ENCODE measurements around the gene AGAP3. TPM values are rescaled to one million over a fixed set of nuclear protein-coding genes. Genes with fewer than 3 reads are reported as not detected.

Gene AGAP3
- total RNA-seq, 1 experiment from 2014 or later = 126 TPM

GRCh38 chr7:151144387-151144786 lies 58.1 kb downstream of the AGAP3 start:
- Histone ChIP-seq H3K27ac (ENCODE audit: low read depth, low read length) (no peak overlapping the region), H3K9me2 (ENCODE audit: insufficient read depth) (no peaks in the 10 kb centered on the region), H3K79me2 (ENCODE audit: insufficient read depth, low read length) (no peaks in the 10 kb centered on the region), H3K4me2 (ENCODE audit: low read length) (no peak overlapping the region), H3K9me3 (ENCODE audit: control insufficient read depth in 1 of 2, insufficient read depth in 1 of 2, low read depth in 1 of 2, low read length in 2 of 2) (no peaks in the 10 kb centered on the region), H3K4me1 (ENCODE audit: control insufficient read depth in 1 of 2, insufficient read depth in 2 of 2, low read length in 2 of 2) (no peaks in the 10 kb centered on the region), H3K4me3 (replicated peaks in 1 of 2; ENCODE audit: low read depth in 1 of 2, low read length in 2 of 2) (no peak overlapping the region), H3K9ac (ENCODE audit: low read length) (no peak overlapping the region), H2AFZ (ENCODE audit: low read depth, low read length, poor library complexity, severe bottlenecking) (no peak overlapping the region), H4K20me1 (ENCODE audit: insufficient read depth) (no peaks in the 10 kb centered on the region), H3K36me3 (ENCODE audit: control insufficient read depth in 1 of 2, insufficient read depth in 2 of 2, low read length in 2 of 2) (peaks cover 17% of the 10 kb centered on the region in 2 experiments; a peak in 3 of 4 replicates), H3K27me3 (ENCODE audit: insufficient read depth, low read length) (no peaks in the 10 kb centered on the region)
- ATAC-seq = no peak
- no TSS peak for BruUV-seq (replicated peaks)
- ChIA-PET CTCF (no interaction called here), POLR2A (no interaction called here), RAD21 (ENCODE audit: low non-redundant PET in 1 of 2, low total read pairs in 2 of 2, uncharacterized antibody in 2 of 2, unreplicated experiment in 2 of 2) (no interaction called here)
- no peak for DNase-seq (ENCODE audit: low read depth, low spot score)
- intact Hi-C loops (cut with micrococcal nuclease) = no loop called here
- no peak for TF ChIP-seq YY1 (IDR thresholded peaks at IDR 0.05; ENCODE audit: extremely low read depth, insufficient replicate concordance, low read depth, low read length)
- TF ChIP-seq POLR2A (IDR thresholded peaks at IDR 0.05; ENCODE audit: borderline replicate concordance, extremely low read depth, insufficient read depth, insufficient read length) = no peak
- TF ChIP-seq JUND (IDR thresholded peaks at IDR 0.05) = no peak
- no peak for TF ChIP-seq MAX (IDR thresholded peaks at IDR 0.05)
- no peak for TF ChIP-seq REST (IDR thresholded peaks at IDR 0.05; ENCODE audit: low read depth)
- no peak for TF ChIP-seq CEBPB (IDR thresholded peaks at IDR 0.05; ENCODE audit: low read depth)
- TF ChIP-seq ZBTB33 (IDR thresholded peaks at IDR 0.05; ENCODE audit: extremely low read depth, insufficient replicate concordance, low read length) = no peak
- no peak for TF ChIP-seq ELF1 (IDR thresholded peaks at IDR 0.05; ENCODE audit: borderline replicate concordance, low read depth)
- TF ChIP-seq POLR2AphosphoS5 (IDR thresholded peaks at IDR 0.05; ENCODE audit: low read depth, low read length) = no peak
- TF ChIP-seq EZH2phosphoT487 (IDR thresholded peaks at IDR 0.05; ENCODE audit: borderline replicate concordance) = no peak
- TF ChIP-seq CTCF (IDR thresholded peaks at IDR 0.05 in 2 of 3, conservative IDR thresholded peaks at IDR 0.05 in 1 of 3; ENCODE audit: borderline replicate concordance in 1 of 3, insufficient read depth in 1 of 3, low read depth in 2 of 3, low read length in 2 of 3) = no peak
- no peak for TF ChIP-seq CBX3 (IDR thresholded peaks at IDR 0.05; ENCODE audit: low read depth)
- TF ChIP-seq SP1 (IDR thresholded peaks at IDR 0.05; ENCODE audit: low read depth) = no peak
- TF ChIP-seq EGR1 (IDR thresholded peaks at IDR 0.05; ENCODE audit: low read depth) = no peak
- no peak for TF ChIP-seq SIN3A (IDR thresholded peaks at IDR 0.05; ENCODE audit: low read depth)
- TF ChIP-seq ZNF274 (IDR thresholded peaks at IDR 0.05; ENCODE audit: low read depth, low read length) = no peak
- TF ChIP-seq SRF (IDR thresholded peaks at IDR 0.05; ENCODE audit: low read depth) = no peak
